HUES64 (cell line): ENCODE measurements around the gene CX3CL1.

Experiments
- H3K27ac ChIP-seq: 2 replicates; pipeline ENCODE4 v1.7.0; 2013; ENCODE audit warnings: low read depth, low read length, inconsistent platforms
- H3K27me3 ChIP-seq: 2 replicates; pipeline ENCODE4 v1.6.1; 2013; ENCODE audit warnings: mild to moderate bottlenecking, low read length; ENCODE audit not compliant: insufficient read depth
- H3K36me3 ChIP-seq: 2 replicates; pipeline ENCODE4 v1.6.1; 2013; ENCODE audit warnings: mild to moderate bottlenecking, low read length; ENCODE audit not compliant: insufficient read depth
- H3K4me1 ChIP-seq: 2 replicates; pipeline ENCODE4 v1.6.1; 2013; ENCODE audit warnings: mild to moderate bottlenecking, low read length, moderate library complexity; ENCODE audit not compliant: insufficient read depth
- H3K4me3 ChIP-seq: 2 replicates; pipeline ENCODE4 v1.5.1; 2013; ENCODE audit warnings: mild to moderate bottlenecking, low read length, moderate library complexity
- H3K9ac ChIP-seq: 2 replicates; pipeline ENCODE4 v1.6.1; 2013; ENCODE audit warnings: mild to moderate bottlenecking, low read depth, low read length
- H3K9me3 ChIP-seq: 2 replicates; pipeline ENCODE4 v1.6.1; 2013; ENCODE audit warnings: low read depth, low read length; ENCODE audit not compliant: insufficient read depth
- WGBS: fragments of 150-250, 120-280 bp; methylation state at CpG from one replicate; pipeline ENCODE4 v1.1.7; 2013; ENCODE audit warnings: missing lambda C conversion rate; 5-methylcytosine and 5-hydroxymethylcytosine counted together

The CX3CL1 gene

DNA sequence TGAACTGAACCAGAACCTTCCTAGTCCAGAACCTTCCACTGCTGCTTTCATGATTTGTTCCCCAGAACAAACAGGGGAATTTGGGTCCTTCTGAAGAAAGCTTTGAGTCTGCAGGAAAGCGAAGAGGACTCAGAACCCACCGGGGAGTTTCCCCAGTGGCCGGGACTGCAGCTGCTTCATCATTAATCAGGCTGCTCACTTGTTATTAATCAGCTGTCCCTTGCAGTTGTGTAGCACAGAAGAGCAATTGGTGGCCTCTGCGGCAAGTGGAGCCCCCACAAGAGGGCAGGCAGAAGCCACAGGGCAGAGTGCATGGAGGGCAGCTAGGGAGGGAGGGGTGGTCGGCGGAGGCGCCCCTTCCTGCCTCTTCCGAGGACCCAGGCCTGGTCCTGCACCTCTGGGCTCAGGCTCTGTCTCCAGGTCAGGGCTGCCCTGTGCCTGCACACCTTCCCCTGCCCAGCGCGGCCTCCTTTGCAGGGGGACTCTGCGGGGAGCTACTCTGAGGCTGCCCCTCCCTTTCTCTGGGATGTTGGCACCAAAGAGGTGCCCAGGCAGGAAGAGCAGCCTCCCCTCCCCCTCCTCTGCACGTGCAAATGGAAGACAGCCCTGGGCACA is 39.2 kb downstream of the CX3CL1 start:
- H3K4me1 ChIP-seq = 0 out of 2 replicates have a peak, but pooled peaks cover under 1% of the 10 kb centered on the region
- WGBS = 89% methylated on average over 12 of the region's 12 CpGs
- no peaks in the 10 kb centered on the region for H3K9me3 ChIP-seq
- H3K4me3 ChIP-seq = no peak overlapping the region
- no peak overlapping the region for H3K27ac ChIP-seq
- H3K27me3 ChIP-seq = no peaks in the 10 kb centered on the region
- H3K36me3 ChIP-seq = no peaks in the 10 kb centered on the region
- no peak overlapping the region for H3K9ac ChIP-seq

- WGBS = 93% methylated on average over 9 of the region's 9 CpGs
- Histone ChIP-seq H3K36me3 (no peaks in the 10 kb centered on the region), H3K27ac (no peak overlapping the region), H3K4me3 (no peak overlapping the region), H3K4me1 (peaks cover 3% of the 10 kb centered on the region; the same call in 1 of the 2 replicates), H3K9ac (no peak overlapping the region), H3K9me3 (no peaks in the 10 kb centered on the region), H3K27me3 (no peaks in the 10 kb centered on the region)
These were observed 40.3 kb downstream of the CX3CL1 start for GRCh38 chr16:57412584-57412983.

- Histone ChIP-seq H3K9me3 (no peaks in the 10 kb centered on the region), H3K27ac (no peak overlapping the region), H3K4me1 (peaks cover 3% of the 10 kb centered on the region; the same call in 1 of the 2 replicates), H3K27me3 (no peaks in the 10 kb centered on the region), H3K36me3 (no peaks in the 10 kb centered on the region), H3K9ac (no peak overlapping the region), H3K4me3 (no peak overlapping the region)
- 97% methylated on average over 5 of the region's 5 CpGs for WGBS
These were observed 41.0 kb downstream of the CX3CL1 start for GRCh38 chr16:57413301-57413730.

GRCh38 chr16:57413733-57414132 is 41.4 kb downstream of the CX3CL1 start:
- WGBS = 88% methylated on average over 7 of the region's 7 CpGs
- Histone ChIP-seq H3K9ac (no peak overlapping the region), H3K4me1 (peaks cover 3% of the 10 kb centered on the region; the same call in 1 of the 2 replicates), H3K36me3 (no peaks in the 10 kb centered on the region), H3K4me3 (no peak overlapping the region), H3K27ac (no peak overlapping the region), H3K27me3 (no peaks in the 10 kb centered on the region), H3K9me3 (no peaks in the 10 kb centered on the region)

DNA sequence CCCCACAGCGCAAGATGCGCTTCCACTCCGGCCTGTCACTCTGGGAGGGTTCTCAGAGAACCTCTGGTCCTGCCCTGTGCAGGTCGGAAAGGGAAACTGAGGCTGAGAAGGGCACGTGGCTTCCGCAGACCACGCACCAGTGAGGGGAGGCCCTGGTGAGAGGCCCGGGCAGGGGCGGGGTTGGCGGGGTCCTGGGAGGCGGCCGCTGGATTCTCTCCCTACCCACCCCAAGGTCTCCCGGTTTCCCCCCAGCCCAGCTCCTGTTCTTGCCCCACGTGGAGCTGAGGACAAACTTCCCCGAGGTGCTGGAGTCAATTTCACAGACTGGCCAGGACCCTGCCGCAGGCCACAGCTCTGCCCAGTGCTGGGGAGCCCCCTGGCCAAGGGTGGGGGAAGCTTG is 43.8 kb downstream of the CX3CL1 start:
- WGBS = 90% methylated on average over 16 of the region's 16 CpGs
- H3K36me3 ChIP-seq = no peaks in the 10 kb centered on the region
- peaks cover 3% of the 10 kb centered on the region; the same call in 1 of the 2 replicates for H3K4me1 ChIP-seq
- H3K9me3 ChIP-seq = no peaks in the 10 kb centered on the region
- peak overlapping the region; percentile 43; the same call in 1 of the 2 replicates for H3K4me3 ChIP-seq
- H3K27ac ChIP-seq = no peak overlapping the region
- H3K9ac ChIP-seq = peak overlapping the region; percentile 69
- no peaks in the 10 kb centered on the region for H3K27me3 ChIP-seq

DNA sequence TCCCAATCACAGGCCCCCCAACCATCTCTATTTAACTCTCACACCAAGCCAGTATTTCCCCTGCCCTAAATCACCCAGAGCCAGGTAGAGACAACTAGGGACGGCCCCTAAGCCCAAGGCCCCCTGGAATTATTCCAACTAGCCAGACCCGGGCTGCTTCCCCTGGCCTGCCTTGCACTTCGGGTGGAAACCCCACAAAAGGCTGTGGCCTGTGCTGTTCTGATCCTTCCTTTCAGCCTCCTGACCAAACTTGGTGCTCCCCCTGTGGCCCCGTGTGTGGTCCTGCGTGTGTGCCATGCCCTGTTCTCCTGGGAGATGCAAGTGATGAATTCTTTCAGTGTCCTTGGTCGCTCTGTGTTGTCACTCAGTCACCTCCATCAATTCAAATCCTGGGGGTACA is 47.2 kb downstream of the CX3CL1 start:
- no peak overlapping the region for H3K27ac ChIP-seq
- 83% methylated on average over 5 of the region's 6 CpGs for WGBS
- H3K9me3 ChIP-seq = no peaks in the 10 kb centered on the region
- H3K36me3 ChIP-seq = no peaks in the 10 kb centered on the region
- no peak overlapping the region for H3K9ac ChIP-seq
- H3K27me3 ChIP-seq = no peaks in the 10 kb centered on the region
- H3K4me1 ChIP-seq = peaks cover 3% of the 10 kb centered on the region; the same call in 1 of the 2 replicates
- H3K4me3 ChIP-seq = no peak overlapping the region

DNA sequence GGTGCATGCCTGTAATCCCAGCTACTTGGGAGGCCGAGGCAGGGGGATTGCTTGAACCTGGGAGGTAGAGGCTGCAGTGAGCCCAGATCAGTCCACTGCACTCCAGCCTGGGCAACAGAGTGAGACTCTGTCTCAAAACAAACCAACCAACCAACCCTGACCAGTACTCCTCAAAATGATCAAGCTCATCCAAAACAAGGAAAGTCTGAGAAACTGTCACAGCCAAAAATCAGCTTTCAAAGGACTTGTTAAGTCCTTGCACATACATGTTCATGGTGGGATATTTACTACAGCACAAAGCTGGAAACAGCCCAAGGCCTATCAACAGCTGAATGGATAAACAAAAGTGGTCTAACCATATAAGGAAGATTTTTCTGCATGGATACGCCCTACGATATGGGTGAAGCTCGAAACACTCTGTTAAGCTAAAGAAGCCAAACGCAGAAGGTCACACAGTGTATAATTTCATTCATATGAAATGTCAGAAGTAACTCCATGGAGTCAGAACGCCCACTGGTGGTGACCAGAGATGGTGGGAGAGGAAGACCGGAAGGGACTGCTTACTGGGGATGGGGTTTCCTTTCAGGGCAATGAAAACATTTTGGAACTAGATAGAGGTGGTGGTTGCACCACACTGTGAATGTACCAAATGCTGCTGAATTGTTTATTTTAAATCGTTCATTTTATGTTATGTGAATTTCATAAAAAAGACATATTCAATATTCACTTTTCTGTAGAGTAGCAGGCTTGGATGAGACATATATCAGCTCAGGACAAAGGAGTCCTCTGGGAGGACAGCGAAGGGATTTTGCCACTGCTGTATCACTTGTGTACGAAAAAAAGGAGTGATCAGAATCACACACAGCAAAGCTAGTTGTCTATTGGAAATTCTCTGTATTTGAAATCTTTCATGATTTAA is 50.0 kb downstream of the CX3CL1 start:
- Histone ChIP-seq H3K36me3 (peaks cover 8% of the 10 kb centered on the region; the same call in 1 of the 2 replicates), H3K27ac (no peak overlapping the region), H3K4me3 (no peak overlapping the region), H3K9me3 (no peaks in the 10 kb centered on the region), H3K27me3 (no peaks in the 10 kb centered on the region), H3K4me1 (no peaks in the 10 kb centered on the region; the same call in 1 of the 2 replicates), H3K9ac (no peak overlapping the region)
- 72% methylated on average over 9 of the region's 10 CpGs for WGBS

- no peaks in the 10 kb centered on the region for H3K4me1 ChIP-seq
- H3K27me3 ChIP-seq = no peaks in the 10 kb centered on the region
- 76% methylated on average over 2 of the region's 2 CpGs for WGBS
- H3K9me3 ChIP-seq = no peaks in the 10 kb centered on the region
- H3K9ac ChIP-seq = no peak overlapping the region
- H3K4me3 ChIP-seq = no peak overlapping the region
- H3K27ac ChIP-seq = no peak overlapping the region
- peaks cover 16% of the 10 kb centered on the region for H3K36me3 ChIP-seq
These were observed 50.9 kb downstream of the CX3CL1 start for GRCh38 chr16:57423152-57423551.

GRCh38 chr16:57424583-57424982 is 52.3 kb downstream of the CX3CL1 start:
- Histone ChIP-seq H3K27ac (no peak overlapping the region), H3K4me3 (no peak overlapping the region), H3K9me3 (no peaks in the 10 kb centered on the region), H3K27me3 (no peaks in the 10 kb centered on the region), H3K4me1 (no peaks in the 10 kb centered on the region), H3K9ac (no peak overlapping the region), H3K36me3 (peaks cover 28% of the 10 kb centered on the region)
- 88% methylated on average over 3 of the region's 3 CpGs for WGBS

- Histone ChIP-seq H3K4me1 (no peaks in the 10 kb centered on the region), H3K4me3 (no peak overlapping the region), H3K9me3 (no peaks in the 10 kb centered on the region), H3K9ac (no peak overlapping the region), H3K27me3 (no peaks in the 10 kb centered on the region), H3K27ac (no peak overlapping the region), H3K36me3 (peaks cover 45% of the 10 kb centered on the region)
- WGBS = 95% methylated on average over 7 of the region's 7 CpGs
These were observed 54.1 kb downstream of the CX3CL1 start for GRCh38 chr16:57426356-57426755.

- Histone ChIP-seq H3K9ac (no peak overlapping the region), H3K36me3 (peaks cover 55% of the 10 kb centered on the region), H3K27ac (no peak overlapping the region), H3K4me1 (no peaks in the 10 kb centered on the region), H3K9me3 (no peaks in the 10 kb centered on the region), H3K4me3 (no peak overlapping the region), H3K27me3 (no peaks in the 10 kb centered on the region)
- WGBS = 93% methylated on average over 8 of the region's 8 CpGs
These were observed 55.0 kb downstream of the CX3CL1 start for GRCh38 chr16:57427307-57427706.
